T-cell (primary cell): ENCODE data around the gene UBALD1. TPM values are rescaled to one million over a fixed set of nuclear protein-coding genes. Genes with fewer than 3 reads are reported as not detected.

Source experiments
- ATAC-seq, 4 experiments: fragments of 200-7000 bp in 3 of 4; fragments of 150-1000 bp in 1 of 4; cut with Tn5 transposase; replicated peaks in 1 of 4; 1 replicate in 3 of 4; 2 replicates in 1 of 4; pipeline ENCODE4 v1.10.0; 2021; ENCODE audit warnings: moderate library complexity in 3 of 4, mild to moderate bottlenecking in 2 of 4, moderate number of reproducible peaks in 1 of 4
- CTCF ChIA-PET, 2 donors: fragments of 300-600 bp; sonication (Branson Sonifier 250); formaldehyde crosslinking; loops; one replicate each; lab custom pipeline; 2022; ENCODE audit warnings: antibody characterized with exemption in 2 of 2; lab: Charles Lee
- POLR2A ChIA-PET, 2 donors: fragments of 300-600 bp; sonication (Branson Sonifier 250); formaldehyde crosslinking; loops; one replicate each; lab custom pipeline; 2022; ENCODE audit warnings: antibody characterized with exemption in 2 of 2; lab: Charles Lee
- DNase-seq, 35 experiments: peaks; one replicate each; pipeline versions ENCODE4 v3.0.0 to v3.0.0-alpha.2; 2013 to 2023
- H3K27ac ChIP-seq: one replicate; pipeline ENCODE4 v1.5.1; 2013; ENCODE audit warnings: low read length
- H3K27me3 ChIP-seq, 2 experiments: replicated peaks in 1 of 2; 1 replicate in 1 of 2; 2 replicates in 1 of 2; pipeline versions ENCODE4 v1.6.1 to v1.7.0; 2013; ENCODE audit warnings: low read length in 1 of 2, mixed read lengths in 1 of 2; ENCODE audit not compliant: control insufficient read depth in 2 of 2, insufficient read depth in 2 of 2; ENCODE audit errors: extremely low read depth in 1 of 2
- H3K36me3 ChIP-seq, 2 donors: 1 replicate in 1 of 2; 2 replicates in 1 of 2; pipeline versions ENCODE4 v1.6.1 to v1.7.0; 2013; ENCODE audit warnings: low read length in 1 of 2; ENCODE audit not compliant: control insufficient read depth in 2 of 2, insufficient read depth in 1 of 2; ENCODE audit errors: extremely low read depth in 1 of 2
- H3K4me1 ChIP-seq, 2 experiments: 1 replicate in 1 of 2; 2 replicates in 1 of 2; pipeline versions ENCODE4 v1.6.1 to v1.7.0; 2013; ENCODE audit warnings: low read length in 2 of 2, mixed read lengths in 1 of 2; ENCODE audit not compliant: insufficient read depth in 2 of 2, control insufficient read depth in 1 of 2; ENCODE audit errors: extremely low read depth in 1 of 2
- H3K4me3 ChIP-seq, 2 donors: 1 replicate in 1 of 2; 2 replicates in 1 of 2; pipeline versions ENCODE4 v1.5.1 to v1.7.0; 2013; ENCODE audit warnings: mild to moderate bottlenecking in 2 of 2, low read length in 1 of 2, moderate library complexity in 1 of 2; ENCODE audit not compliant: control insufficient read depth in 1 of 2; ENCODE audit errors: extremely low read depth in 1 of 2
- H3K9me3 ChIP-seq: 2 replicates; pipeline ENCODE4 v1.7.0; 2013
- H3K27ac Mint-ChIP-seq, 2 donors: one replicate each; pipeline ENCODE4 v1.8.0; 2020 to 2021; ENCODE audit warnings: mild to moderate bottlenecking in 2 of 2, mixed read lengths in 2 of 2
- H3K27me3 Mint-ChIP-seq, 2 donors: one replicate each; pipeline ENCODE4 v1.8.0; 2021 to 2022; ENCODE audit warnings: mixed read lengths in 2 of 2
- H3K36me3 Mint-ChIP-seq: one replicate; pipeline ENCODE4 v1.8.0; 2021; ENCODE audit warnings: mixed read lengths
- H3K4me1 Mint-ChIP-seq, 3 donors: one replicate each; pipeline ENCODE4 v1.8.0; 2020 to 2022; ENCODE audit warnings: mixed read lengths in 3 of 3, mild to moderate bottlenecking in 1 of 3
- H3K4me3 Mint-ChIP-seq, 3 donors: one replicate each; pipeline ENCODE4 v1.8.0; 2020 to 2022; ENCODE audit warnings: mild to moderate bottlenecking in 3 of 3, mixed read lengths in 3 of 3, moderate library complexity in 3 of 3
- H3K9me3 Mint-ChIP-seq, 3 donors: one replicate each; pipeline ENCODE4 v1.8.0; 2020 to 2022; ENCODE audit warnings: mixed read lengths in 3 of 3
- WGBS: methylation state at CpG from one replicate; pipeline ENCODE4 v1.1.5; 2013; ENCODE audit warnings: missing lambda C conversion rate; ENCODE audit not compliant: insufficient coverage; 5-methylcytosine and 5-hydroxymethylcytosine counted together
- total RNA-seq, 35 experiments: library from RNA in 6 of 35; stranded (reverse) in 6 of 35; fragments of 120-200 nt in 1 of 35; gene quantifications; one replicate each; pipeline versions ENCODE4 v1.2.1 to v1.2.4 and lab custom pipeline; 2013 to 2026

UBALD1 gene
- total RNA-seq, 5 donors from 2014 or later (not counting 1 experiment from before 2014, with no cell fraction given) = 26.0 to 53.1 (median 47.6) TPM

DNA sequence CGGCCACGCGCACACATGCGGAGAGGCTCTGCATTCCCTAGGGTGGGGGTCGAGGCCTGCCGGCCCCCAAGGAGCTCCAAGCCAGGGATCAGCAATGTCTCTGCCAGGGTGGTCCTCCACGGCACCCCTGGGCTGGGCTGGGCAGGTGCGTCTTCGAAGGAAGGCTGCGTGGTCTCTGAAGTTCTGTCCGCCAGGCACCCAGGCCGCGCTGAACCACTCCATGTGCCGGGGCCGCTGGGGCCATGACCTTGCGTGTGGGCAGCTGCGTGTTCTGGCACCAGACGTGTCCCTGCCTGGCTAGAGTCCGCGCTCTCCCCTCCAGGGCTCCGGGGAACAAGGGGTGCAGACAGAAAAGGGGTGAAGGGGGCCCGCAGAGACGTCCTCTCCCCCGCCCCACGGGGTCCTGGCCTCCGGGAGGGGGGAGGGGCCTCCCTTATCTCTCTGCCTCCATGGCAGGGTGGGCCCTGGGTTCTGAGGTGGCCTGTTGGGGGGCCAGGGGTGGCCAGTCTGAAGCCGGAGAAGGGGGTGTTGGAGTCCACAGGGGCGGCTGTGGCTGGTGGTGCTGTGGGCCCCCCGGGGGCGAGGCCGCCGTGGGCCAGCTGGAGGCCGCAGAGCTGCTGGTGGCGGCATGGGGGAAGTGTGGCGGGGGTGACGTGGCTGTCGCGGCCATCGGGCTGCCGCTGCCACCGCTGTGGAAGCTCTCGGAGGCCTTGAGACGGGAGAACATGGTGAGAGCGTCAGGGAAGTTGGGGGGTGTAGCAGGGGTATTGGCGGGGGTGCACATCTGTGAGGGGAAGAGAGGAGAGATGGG is 5.3 kb downstream of the UBALD1 start:
- Histone ChIP-seq H3K4me3 (no peak overlapping the region), H3K4me1 (peaks cover 2 to 31% of the 10 kb centered on the region in 2 experiments), H3K27me3 (no peaks in the 10 kb centered on the region), H3K9me3 (no peaks in the 10 kb centered on the region), H3K36me3 (peaks cover 0 to 16% of the 10 kb centered on the region in 2 donors), H3K27ac (no peak overlapping the region)
- Mint-ChIP-seq H3K27ac (no peak overlapping the region), H3K36me3 (peaks cover 3% of the 10 kb centered on the region), H3K4me1 (peaks cover 12 to 19% (median 16%) of the 10 kb centered on the region in 3 donors), H3K27me3 (no peaks in the 10 kb centered on the region), H3K9me3 (no peaks in the 10 kb centered on the region), H3K4me3 (no peak overlapping the region)
- ATAC-seq (no peak), DNase-seq (no peak)
- POLR2A ChIA-PET = no interaction called here
- CTCF ChIA-PET = no interaction called here
- WGBS = 97% methylated on average over 40 of the region's 45 CpGs

DNA sequence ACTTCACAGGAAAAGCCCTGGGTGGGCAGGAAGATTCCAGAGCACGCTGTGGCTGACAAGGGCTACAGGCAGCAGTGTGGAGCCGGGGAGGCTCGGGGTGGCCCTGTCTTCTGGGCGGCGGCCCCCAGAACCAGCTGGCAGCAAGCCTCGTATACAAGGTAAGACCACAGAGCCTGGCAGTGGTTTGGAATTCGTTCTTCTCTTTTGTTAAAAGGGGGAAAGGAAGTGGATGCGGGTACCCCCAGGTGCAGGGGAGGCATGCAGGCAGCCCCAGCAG is 6.0 kb downstream of the UBALD1 start:
- Mint-ChIP-seq H3K36me3 (peaks cover 3% of the 10 kb centered on the region), H3K4me1 (peaks cover 12 to 17% (median 15%) of the 10 kb centered on the region in 3 donors)
- no peak overlapping the region for H3K27ac ChIP-seq

DNA sequence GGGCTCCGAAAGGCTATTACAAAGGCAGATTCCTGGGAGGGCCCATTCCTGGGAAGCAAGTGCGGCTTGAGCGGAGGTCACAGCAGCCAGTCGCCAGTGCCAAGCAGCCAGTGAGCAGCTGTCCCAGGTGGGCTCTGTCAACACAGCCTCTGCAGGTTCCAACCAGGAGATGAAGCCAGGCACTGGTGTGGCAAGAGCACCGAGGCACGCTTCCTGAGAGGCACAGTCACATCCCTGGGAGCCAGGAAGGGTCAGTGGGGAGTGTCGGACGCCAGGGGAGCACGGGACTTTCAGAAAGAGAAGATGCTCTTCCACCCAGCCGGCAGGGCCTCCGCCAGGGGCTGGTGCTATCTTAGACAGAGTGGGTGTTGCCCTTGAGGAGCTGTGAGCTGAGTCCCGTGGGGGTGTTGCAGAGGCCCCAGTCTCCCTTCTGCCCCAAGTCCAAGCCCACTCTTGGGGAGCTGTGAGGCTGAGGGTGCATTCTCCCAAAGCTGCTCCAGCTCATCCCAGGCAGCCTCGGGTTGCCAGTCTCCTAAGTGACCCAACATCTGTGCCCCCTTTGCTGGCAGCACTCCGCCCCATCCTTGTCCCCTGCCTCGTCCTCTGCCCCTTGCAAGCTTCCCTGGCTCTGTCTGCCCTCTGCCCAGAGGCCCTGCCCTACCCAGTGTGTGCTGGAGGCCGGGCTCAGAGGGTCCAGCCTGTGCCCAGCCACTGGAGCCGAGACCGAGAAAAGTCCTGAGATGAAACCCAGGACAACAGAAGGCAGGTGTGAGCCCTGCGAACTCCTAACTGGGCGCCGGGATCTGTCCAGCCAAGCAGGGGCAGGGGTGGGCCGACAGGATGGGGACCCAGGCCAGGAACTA is 6.6 kb downstream of the UBALD1 start:
- peaks cover 9 to 13% (median 11%) of the 10 kb centered on the region in 3 donors for H3K4me1 Mint-ChIP-seq
- POLR2A ChIA-PET = interaction anchor here in 1 of 2 donors (0.6 to 0.7 kb wide), 2 partner anchors 88 to 135 kb away, joined by 3 to 5 read pairs; no protein-coding TSS in a partner anchor
- H3K27me3 Mint-ChIP-seq = no peaks in the 10 kb centered on the region

More for the DNA sequence above, 6.0 kb downstream of the UBALD1 start:
- WGBS = 74% methylated on average over 6 of the region's 8 CpGs
- no peak overlapping the region for H3K4me3 Mint-ChIP-seq
- no peaks in the 10 kb centered on the region for H3K27me3 Mint-ChIP-seq
- no peaks in the 10 kb centered on the region for H3K27me3 ChIP-seq
- ChIA-PET POLR2A (interaction anchor here in 1 of 2 donors (0.6 kb wide), 1 partner anchor 136 kb away, joined by 5 read pairs; no protein-coding TSS in a partner anchor), CTCF (no interaction called here)
- H3K36me3 ChIP-seq = peaks cover 0 to 16% of the 10 kb centered on the region in 2 donors
- H3K4me3 ChIP-seq = no peak overlapping the region
- no peak for ATAC-seq
- H3K9me3 ChIP-seq = no peaks in the 10 kb centered on the region
- peaks cover 2 to 27% of the 10 kb centered on the region in 2 experiments for H3K4me1 ChIP-seq
- H3K27ac Mint-ChIP-seq = no peak overlapping the region
- H3K9me3 Mint-ChIP-seq = no peaks in the 10 kb centered on the region
- DNase-seq = no peak

DNA sequence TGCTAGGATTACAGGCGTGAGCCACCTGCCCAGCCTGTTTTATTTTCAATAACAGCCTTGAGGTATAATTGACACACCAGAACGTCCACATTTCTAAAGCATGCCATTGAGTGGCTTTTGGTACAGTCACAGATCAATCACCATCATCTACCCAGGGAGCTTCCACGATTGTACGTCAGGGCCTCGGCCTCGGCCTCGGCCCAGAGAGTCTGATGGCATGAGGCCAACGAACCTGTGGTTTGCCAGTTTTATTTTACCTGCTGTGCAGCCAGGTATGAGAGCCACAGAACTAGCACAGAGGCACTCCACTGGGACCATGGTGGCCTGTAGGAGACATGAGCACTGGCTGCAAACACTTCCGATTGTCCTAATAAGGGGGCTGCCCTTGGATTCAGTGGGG is 8.3 kb downstream of the UBALD1 start:
- Mint-ChIP-seq H3K4me3 (no peak overlapping the region), H3K9me3 (no peaks in the 10 kb centered on the region), H3K27me3 (peaks cover 0 to 2% of the 10 kb centered on the region in 2 donors), H3K4me1 (peaks cover 1 to 5% (median 3%) of the 10 kb centered on the region in 3 donors), H3K27ac (no peak overlapping the region), H3K36me3 (peaks cover 3% of the 10 kb centered on the region)
- POLR2A ChIA-PET = no interaction called here
- no peak overlapping the region for H3K4me3 ChIP-seq
- peaks cover 0 to 16% of the 10 kb centered on the region in 2 donors for H3K36me3 ChIP-seq
- DNase-seq = no peak
- CTCF ChIA-PET = no interaction called here
- H3K27me3 ChIP-seq = peaks cover 0 to 14% of the 10 kb centered on the region in 2 experiments
- ATAC-seq = no peak
- WGBS = 83% methylated on average over 5 of the region's 9 CpGs
- peaks cover 0 to 6% of the 10 kb centered on the region in 2 experiments for H3K4me1 ChIP-seq
- no peaks in the 10 kb centered on the region for H3K9me3 ChIP-seq
- H3K27ac ChIP-seq = no peak overlapping the region

More for the DNA sequence above, 6.6 kb downstream of the UBALD1 start:
- Histone ChIP-seq H3K36me3 (peaks cover 0 to 16% of the 10 kb centered on the region in 2 donors), H3K4me1 (peaks cover under 1 to 22% of the 10 kb centered on the region in 2 experiments), H3K27me3 (no peaks in the 10 kb centered on the region), H3K9me3 (no peaks in the 10 kb centered on the region), H3K4me3 (no peak overlapping the region), H3K27ac (no peak overlapping the region)
- Mint-ChIP-seq H3K27ac (no peak overlapping the region), H3K36me3 (peaks cover 3% of the 10 kb centered on the region), H3K4me3 (no peak overlapping the region), H3K9me3 (no peaks in the 10 kb centered on the region)
- WGBS = 97% methylated on average over 20 of the region's 22 CpGs
- ATAC-seq (no peak), DNase-seq (no peak)
- CTCF ChIA-PET = no interaction called here

DNA sequence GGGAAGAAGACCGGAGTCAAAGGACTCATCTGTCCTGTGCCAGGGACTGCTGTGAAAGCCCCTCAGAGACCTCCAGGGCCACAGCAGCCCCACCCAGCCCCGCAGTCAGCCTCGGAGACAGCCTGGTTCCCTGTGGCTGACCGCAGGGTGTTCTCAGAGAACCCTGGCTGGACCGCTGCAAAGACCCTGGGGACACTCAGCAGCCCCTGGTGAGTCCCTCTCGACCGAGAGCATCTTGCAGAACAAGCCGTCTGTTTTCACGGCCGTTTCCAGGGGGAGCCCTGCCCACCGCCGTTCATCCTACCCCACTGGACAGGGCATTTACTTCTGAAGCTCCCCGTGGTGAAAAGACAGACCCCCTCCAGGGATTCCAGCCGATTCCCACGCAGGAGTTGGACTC is 10.3 kb downstream of the UBALD1 start:
- Mint-ChIP-seq H3K36me3 (peaks cover 3% of the 10 kb centered on the region), H3K4me3 (no peak overlapping the region), H3K27ac (no peak overlapping the region), H3K27me3 (peaks cover 0 to 3% of the 10 kb centered on the region in 2 donors), H3K4me1 (no peaks in the 10 kb centered on the region), H3K9me3 (no peaks in the 10 kb centered on the region)
- peaks cover 0 to 15% of the 10 kb centered on the region in 2 donors for H3K36me3 ChIP-seq
- no peak overlapping the region for H3K27ac ChIP-seq
- 84% methylated on average over 13 of the region's 15 CpGs for WGBS
- no peaks in the 10 kb centered on the region for H3K9me3 ChIP-seq
- H3K4me1 ChIP-seq = no peaks in the 10 kb centered on the region
- peaks cover 0 to 17% of the 10 kb centered on the region in 2 experiments for H3K27me3 ChIP-seq
- ATAC-seq (no peak), DNase-seq (no peak)
- no peak overlapping the region for H3K4me3 ChIP-seq
- ChIA-PET CTCF (no interaction called here), POLR2A (no interaction called here)

DNA sequence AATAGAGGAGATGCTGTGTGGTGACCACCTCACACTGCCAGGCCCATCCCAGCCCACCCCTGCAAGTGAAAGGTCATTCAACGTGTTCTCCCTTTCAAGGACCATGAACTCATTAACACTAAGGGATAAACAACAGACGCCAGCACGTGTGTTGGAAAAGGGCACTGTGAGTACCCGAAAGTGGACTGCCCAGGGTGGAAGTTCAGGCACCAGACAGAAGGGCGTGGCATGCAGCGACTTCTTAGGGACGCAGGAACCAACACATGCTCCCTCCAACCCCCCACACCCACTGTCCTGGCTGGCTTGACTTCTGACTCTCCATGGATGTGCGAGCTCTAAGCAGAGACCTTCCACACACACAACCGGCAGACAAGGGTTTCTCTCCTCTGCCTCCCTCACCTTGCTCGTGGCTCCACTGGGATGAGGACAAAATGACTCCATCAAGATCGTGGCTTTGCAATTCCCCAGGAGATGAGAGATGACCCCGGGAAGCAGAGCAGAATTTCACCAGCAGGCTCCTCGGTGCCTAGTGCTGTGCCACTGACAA is 11.0 kb downstream of the UBALD1 start:
- Histone ChIP-seq H3K27ac (no peak overlapping the region), H3K4me1 (no peaks in the 10 kb centered on the region), H3K4me3 (no peak overlapping the region), H3K27me3 (peaks cover 0 to 20% of the 10 kb centered on the region in 2 experiments), H3K9me3 (no peaks in the 10 kb centered on the region), H3K36me3 (peaks cover 0 to 9% of the 10 kb centered on the region in 2 donors)
- Mint-ChIP-seq H3K9me3 (no peaks in the 10 kb centered on the region), H3K27me3 (peaks cover 0 to 5% of the 10 kb centered on the region in 2 donors), H3K36me3 (peaks cover 3% of the 10 kb centered on the region), H3K27ac (no peak overlapping the region), H3K4me3 (no peak overlapping the region), H3K4me1 (no peaks in the 10 kb centered on the region)
- ChIA-PET POLR2A (no interaction called here), CTCF (no interaction called here)
- 95% methylated on average over 10 of the region's 13 CpGs for WGBS
- ATAC-seq (no peak), DNase-seq (no peak)
